GM12892 (cell line): ENCODE measurements around the gene ZNF44.

Source experiments
- POLR2A ChIP-seq: IDR thresholded peaks from 2 replicates; pipeline ENCODE4 v1.6.1; 2011; ENCODE audit warnings: low read depth, low read length, control low read depth
- POLR2AphosphoS5 ChIP-seq: IDR thresholded peaks from 2 replicates; pipeline ENCODE4 v1.6.1; 2011; ENCODE audit warnings: low read depth, low read length, control low read depth
- TAF1 ChIP-seq: IDR thresholded peaks from 2 replicates; pipeline ENCODE4 v1.6.1; 2011; ENCODE audit warnings: low read depth, mild to moderate bottlenecking, control low read depth, low read length, borderline replicate concordance

- TF ChIP-seq POLR2A (no peak; the same call in 1 of the 2 replicates), POLR2AphosphoS5 (no peak; the same call in 1 of the 2 replicates), TAF1 (no peak; the same call in 1 of the 2 replicates)
These were observed 870 bp downstream of the ZNF44 start for GRCh38 chr19:12293777-12294248.
